ENCODE data around the gene ZCCHC4. TPM values are rescaled to one million over a fixed set of nuclear protein-coding genes. Genes with fewer than 3 reads are reported as not detected.

ZCCHC4 gene
- total RNA-seq, 1 experiment from 2014 or later = 12.3 TPM

GRCh38 chr4:25402521-25402920 is 89.9 kb downstream of the ZCCHC4 start:
- intact Hi-C loops (cut with micrococcal nuclease) = no loop called here
- POLR2A ChIA-PET = no interaction called here
- Histone ChIP-seq H3K4me1 (ENCODE audit: control insufficient read depth in 1 of 2, insufficient read depth in 2 of 2, low read length in 2 of 2) (no peaks in the 10 kb centered on the region), H3K4me2 (ENCODE audit: low read length) (no peak overlapping the region), H4K20me1 (ENCODE audit: insufficient read depth) (no peaks in the 10 kb centered on the region), H3K27me3 (ENCODE audit: insufficient read depth, low read length) (no peaks in the 10 kb centered on the region), H3K9me2 (ENCODE audit: insufficient read depth) (no peaks in the 10 kb centered on the region), H3K79me2 (ENCODE audit: insufficient read depth, low read length) (no peaks in the 10 kb centered on the region), H3K9ac (ENCODE audit: low read length) (no peak overlapping the region), H3K9me3 (ENCODE audit: control insufficient read depth in 1 of 2, insufficient read depth in 1 of 2, low read depth in 1 of 2, low read length in 2 of 2) (no peaks in the 10 kb centered on the region), H3K4me3 (replicated peaks in 1 of 2; ENCODE audit: low read depth in 1 of 2, low read length in 2 of 2) (no peak overlapping the region), H3K36me3 (ENCODE audit: control insufficient read depth in 1 of 2, insufficient read depth in 2 of 2, low read length in 2 of 2) (peaks cover 13 to 17% of the 10 kb centered on the region in 2 experiments), H3K27ac (ENCODE audit: low read depth, low read length) (no peak overlapping the region), H2AFZ (ENCODE audit: low read depth, low read length, poor library complexity, severe bottlenecking) (no peak overlapping the region)
- no TSS peak for BruUV-seq (replicated peaks)
- TF ChIP-seq MAX (IDR thresholded peaks at IDR 0.05) (no peak), POLR2AphosphoS5 (IDR thresholded peaks at IDR 0.05; ENCODE audit: low read depth, low read length) (no peak), FOSL1 (IDR thresholded peaks at IDR 0.05; ENCODE audit: low read depth) (no peak), ELF1 (IDR thresholded peaks at IDR 0.05; ENCODE audit: borderline replicate concordance, low read depth) (no peak), YY1 (IDR thresholded peaks at IDR 0.05; ENCODE audit: extremely low read depth, insufficient replicate concordance, low read depth, low read length) (no peak), EZH2 (IDR thresholded peaks at IDR 0.05) (no peak), POLR2A (IDR thresholded peaks at IDR 0.05; ENCODE audit: borderline replicate concordance, extremely low read depth, insufficient read depth, insufficient read length) (no peak), ZNF274 (IDR thresholded peaks at IDR 0.05; ENCODE audit: low read depth, low read length) (no peak), EGR1 (IDR thresholded peaks at IDR 0.05; ENCODE audit: low read depth) (no peak), JUND (IDR thresholded peaks at IDR 0.05) (no peak), ATF3 (IDR thresholded peaks at IDR 0.05) (no peak), CBX3 (IDR thresholded peaks at IDR 0.05; ENCODE audit: low read depth) (no peak), SP1 (IDR thresholded peaks at IDR 0.05; ENCODE audit: low read depth) (no peak), SIN3A (IDR thresholded peaks at IDR 0.05; ENCODE audit: low read depth) (no peak)
- no peak for ATAC-seq
- CTCF ChIA-PET = no interaction called here
- RAD21 ChIA-PET (ENCODE audit: low non-redundant PET in 1 of 2, low total read pairs in 2 of 2, uncharacterized antibody in 2 of 2, unreplicated experiment in 2 of 2) = no interaction called here
- DNase-seq (ENCODE audit: low read depth, low spot score) = no peak

GRCh38 chr4:25403699-25404098 is 91.1 kb downstream of the ZCCHC4 start:
- Histone ChIP-seq H4K20me1 (ENCODE audit: insufficient read depth) (no peaks in the 10 kb centered on the region), H3K27ac (ENCODE audit: low read depth, low read length) (no peak overlapping the region), H2AFZ (ENCODE audit: low read depth, low read length, poor library complexity, severe bottlenecking) (no peak overlapping the region), H3K79me2 (ENCODE audit: insufficient read depth, low read length) (no peaks in the 10 kb centered on the region), H3K27me3 (ENCODE audit: insufficient read depth, low read length) (no peaks in the 10 kb centered on the region), H3K4me1 (ENCODE audit: control insufficient read depth in 1 of 2, insufficient read depth in 2 of 2, low read length in 2 of 2) (no peaks in the 10 kb centered on the region), H3K9me3 (ENCODE audit: control insufficient read depth in 1 of 2, insufficient read depth in 1 of 2, low read depth in 1 of 2, low read length in 2 of 2) (no peaks in the 10 kb centered on the region), H3K4me3 (replicated peaks in 1 of 2; ENCODE audit: low read depth in 1 of 2, low read length in 2 of 2) (no peak overlapping the region), H3K36me3 (ENCODE audit: control insufficient read depth in 1 of 2, insufficient read depth in 2 of 2, low read length in 2 of 2) (peaks cover 8 to 14% of the 10 kb centered on the region in 2 experiments; a peak in 3 of 4 replicates), H3K9ac (ENCODE audit: low read length) (no peak overlapping the region), H3K9me2 (ENCODE audit: insufficient read depth) (no peaks in the 10 kb centered on the region), H3K4me2 (ENCODE audit: low read length) (no peak overlapping the region)
- ChIA-PET CTCF (no interaction called here), RAD21 (ENCODE audit: low non-redundant PET in 1 of 2, low total read pairs in 2 of 2, uncharacterized antibody in 2 of 2, unreplicated experiment in 2 of 2) (no interaction called here), POLR2A (no interaction called here)
- ATAC-seq (no peak), DNase-seq (ENCODE audit: low read depth, low spot score) (no peak)
- no peak for TF ChIP-seq SP1 (IDR thresholded peaks at IDR 0.05; ENCODE audit: low read depth)
- TF ChIP-seq ELF1 (IDR thresholded peaks at IDR 0.05; ENCODE audit: borderline replicate concordance, low read depth) = no peak
- TF ChIP-seq POLR2A (IDR thresholded peaks at IDR 0.05; ENCODE audit: borderline replicate concordance, extremely low read depth, insufficient read depth, insufficient read length) = no peak
- TF ChIP-seq FOSL1 (IDR thresholded peaks at IDR 0.05; ENCODE audit: low read depth) = no peak
- TF ChIP-seq ATF3 (IDR thresholded peaks at IDR 0.05) = no peak
- no peak for TF ChIP-seq TCF7L2 (IDR thresholded peaks at IDR 0.05; ENCODE audit: borderline replicate concordance, extremely low read depth, insufficient read depth, insufficient read length)
- no peak for TF ChIP-seq ZBTB33 (IDR thresholded peaks at IDR 0.05; ENCODE audit: extremely low read depth, insufficient replicate concordance, low read length)
- TF ChIP-seq EZH2 (IDR thresholded peaks at IDR 0.05) = no peak
- TF ChIP-seq ZNF274 (IDR thresholded peaks at IDR 0.05; ENCODE audit: low read depth, low read length) = no peak
- no TSS peak for BruUV-seq (replicated peaks)
- intact Hi-C loops (cut with micrococcal nuclease) = no loop called here
